ENCODE data around the gene KRTAP12-4. TPM values are rescaled to one million over a fixed set of nuclear protein-coding genes. Genes with fewer than 3 reads are reported as not detected.
A peak's percentile ranks its signal among the peaks of the same experiment; 100 is the strongest.
"Not testable (repeated sequence)": the region's sequence is repeated elsewhere in the genome, so short reads cannot be mapped to it uniquely, and the experiment has no call there.

Gene KRTAP12-4
- polyA plus RNA-seq, 10 donors, result not detected

GRCh38 chr21:44657635-44658540 lies 3.4 kb upstream of the KRTAP12-4 start, which contains the start of gene KRTAP12-3:
Gene KRTAP12-3, plus strand, starts transcription at chr21:44657932. Its CDS starts 48 bp downstream, at chr21:44657980.
- DNase-seq, result no peak

GRCh38 chr21:44656868-44657267 lies 2.4 kb upstream of the KRTAP12-4 start:
- no peak for DNase-seq

GRCh38 chr21:44653656-44654575 lies 543 bp downstream of the KRTAP12-4 start:
- DNase-seq, result no peak

- DNase-seq, result no peak
Measured at GRCh38 chr21:44653123-44653522, 1.3 kb downstream of the KRTAP12-4 start.

- DNase-seq, result no peak
Measured at GRCh38 chr21:44650973-44651675, 3.3 kb downstream of the KRTAP12-4 start.

- no peak for DNase-seq
Measured at GRCh38 chr21:44650265-44650972, 4.0 kb downstream of the KRTAP12-4 start.

- peak in 1 of 3 donors; percentile 22 for DNase-seq
Measured at GRCh38 chr21:44649521-44650100, 4.8 kb downstream of the KRTAP12-4 start.

GRCh38 chr21:44648557-44649311 lies 5.7 kb downstream of the KRTAP12-4 start:
- DNase-seq, result no peak

GRCh38 chr21:44647222-44647552 lies 7.3 kb downstream of the KRTAP12-4 start:
- peak in 1 of 3 donors; percentile 22 for DNase-seq

GRCh38 chr21:44646366-44647221 lies 7.9 kb downstream of the KRTAP12-4 start, which contains the start of gene KRTAP10-11:
Gene KRTAP10-11, plus strand, starts transcription at chr21:44646414. Its CDS starts 45 bp downstream, at chr21:44646459.
- not testable (repeated sequence) for DNase-seq

- no peak for DNase-seq
Measured at GRCh38 chr21:44644878-44645277, 9.6 kb downstream of the KRTAP12-4 start.

- DNase-seq, result no peak
Measured at GRCh38 chr21:44643741-44644310, 10.6 kb downstream of the KRTAP12-4 start.

- no peak for DNase-seq
Measured at GRCh38 chr21:44640761-44641160, 13.7 kb downstream of the KRTAP12-4 start.

GRCh38 chr21:44639331-44639655 lies 15.2 kb downstream of the KRTAP12-4 start:
- no peak for DNase-seq

- not testable (repeated sequence) for DNase-seq
Measured at GRCh38 chr21:44638506-44639330, 15.7 kb downstream of the KRTAP12-4 start.

- DNase-seq, result not testable (repeated sequence)
Measured at GRCh38 chr21:44637851-44638348, 16.6 kb downstream of the KRTAP12-4 start.
